ENCODE measurements around the gene PIEZO1.

PIEZO1 gene

GRCh38 chr16:88816736-88817535 lies 31.9 kb upstream of the PIEZO1 start:
- no peak for DNase-seq

DNA sequence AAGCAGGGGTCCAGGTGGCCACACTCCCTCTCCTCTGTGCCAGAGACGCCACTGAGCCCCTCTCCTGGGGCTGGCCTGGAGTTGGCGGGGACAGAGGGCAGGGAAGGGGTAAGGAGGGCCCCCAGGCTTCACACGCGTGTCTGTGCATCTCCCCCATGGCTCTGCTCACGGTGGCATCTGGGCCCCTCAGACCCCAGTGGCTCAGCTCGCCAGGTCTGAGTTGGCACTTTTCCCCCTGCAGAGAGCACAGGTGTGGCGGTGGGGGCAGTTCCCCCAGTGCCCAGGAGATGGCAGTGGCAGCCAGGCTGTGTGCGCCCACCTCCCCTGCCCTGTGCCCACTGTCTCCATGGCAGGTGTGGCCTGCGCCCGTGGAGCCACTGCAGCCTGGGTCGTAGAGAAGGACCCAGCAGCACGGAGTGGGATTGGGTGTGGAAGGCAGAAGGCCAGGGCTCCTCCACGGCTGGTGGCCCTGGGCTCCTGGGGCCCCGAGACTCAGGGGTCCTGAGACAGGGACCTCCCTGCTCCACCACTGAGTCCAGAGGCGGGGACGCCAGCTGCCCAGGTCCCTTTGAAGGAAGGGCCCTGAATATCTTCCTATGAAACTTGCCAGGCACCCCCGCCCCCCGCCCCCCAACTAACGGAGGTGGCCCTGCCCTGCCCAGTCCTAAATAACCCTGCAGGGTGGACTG lies 31.0 kb upstream of the PIEZO1 start:
- peak; percentile 61 for DNase-seq

GRCh38 chr16:88815227-88815626 lies 30.2 kb upstream of the PIEZO1 start:
- no peak for DNase-seq

- DNase-seq, result no peak
Observed at GRCh38 chr16:88814144-88814502, 29.1 kb upstream of the PIEZO1 start.

- DNase-seq, result no peak
Observed at GRCh38 chr16:88813269-88814143, 28.5 kb upstream of the PIEZO1 start.

DNA sequence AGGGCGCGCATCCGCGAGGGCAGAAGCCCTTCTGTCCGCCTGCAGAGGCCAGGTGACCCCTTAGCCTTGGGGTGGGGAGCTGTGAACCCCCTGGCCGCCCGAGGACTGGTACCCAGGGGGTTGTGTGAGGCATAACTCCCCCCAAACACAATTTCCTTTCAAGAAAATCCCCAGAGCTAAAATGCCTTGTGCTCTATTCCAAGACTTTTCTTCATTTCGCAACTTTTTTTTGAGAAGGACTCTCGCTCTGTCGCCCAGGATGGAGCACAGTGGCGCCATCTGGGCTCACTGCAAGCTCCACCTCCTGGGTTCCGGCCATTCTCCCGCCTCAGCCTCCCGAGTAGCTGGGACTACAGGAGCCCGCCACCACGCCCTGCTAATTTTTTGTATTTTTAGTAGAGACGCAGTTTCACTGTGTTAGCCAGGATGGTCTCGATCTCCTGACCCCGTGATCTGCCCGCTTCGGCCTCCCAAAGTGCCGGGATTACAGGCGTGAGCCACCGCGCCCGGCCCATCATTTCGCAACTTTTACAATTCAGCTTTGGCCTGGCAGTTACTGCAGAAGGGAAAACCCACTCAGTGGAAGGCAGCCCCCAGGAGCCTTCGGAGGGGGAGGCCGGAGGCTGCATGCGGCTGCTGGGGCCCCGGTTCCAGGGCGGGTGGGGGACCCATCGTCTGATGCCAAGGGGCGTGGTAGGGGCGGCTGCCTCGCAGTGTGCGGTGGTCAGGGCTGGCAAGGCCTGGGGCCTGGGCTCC lies 27.7 kb upstream of the PIEZO1 start:
- DNase-seq, result no peak

GRCh38 chr16:88811769-88812512 lies 26.9 kb upstream of the PIEZO1 start, which contains the start of gene APRT:
APRT (minus strand) TSS chr16:88811928; CDS start chr16:88811899, 29 bp downstream.
- DNase-seq, result peak; percentile 78

DNA sequence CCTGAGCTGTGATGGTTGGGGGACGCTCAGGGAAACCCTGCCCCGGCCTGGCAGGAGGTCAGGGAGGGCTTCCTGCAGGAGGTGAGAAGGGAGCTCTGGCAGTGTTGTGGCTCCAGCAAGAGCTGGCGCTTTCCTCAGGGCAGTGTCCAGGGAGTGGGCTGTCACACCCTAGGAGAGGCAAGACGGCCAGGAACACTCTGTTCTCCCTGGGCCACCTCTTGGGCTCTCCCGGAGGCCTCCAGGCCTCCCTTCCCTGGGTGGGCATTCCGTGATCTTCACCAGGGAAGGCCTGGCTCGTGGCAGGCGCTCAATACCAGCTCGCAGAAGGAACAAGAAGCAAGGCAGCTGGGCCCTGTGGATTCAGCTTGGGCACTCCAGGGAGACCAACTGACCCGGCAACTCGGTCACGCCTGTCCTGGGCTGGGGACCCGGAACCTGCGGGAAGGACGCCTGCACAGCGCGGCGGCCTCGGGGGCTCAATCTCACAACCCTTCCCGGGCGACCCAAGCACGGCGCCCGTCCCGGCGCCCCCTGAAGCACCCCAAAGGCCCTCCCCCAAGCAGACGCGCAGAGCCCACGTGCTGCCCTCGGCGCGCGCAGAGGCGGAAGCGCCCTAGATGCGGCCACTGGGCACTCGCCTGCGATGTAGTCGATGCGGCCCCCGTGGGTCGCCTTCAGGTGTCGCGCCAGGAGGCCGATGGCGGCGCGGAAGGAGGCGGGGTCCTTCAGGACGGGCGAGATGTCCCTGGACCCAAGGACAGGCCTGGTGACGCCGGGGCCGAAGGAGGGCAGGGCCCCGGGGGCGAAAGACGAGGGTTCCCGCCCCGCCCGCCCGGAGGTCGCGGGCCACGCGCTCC lies 26.1 kb upstream of the PIEZO1 start:
- DNase-seq, result peak; percentile 71

GRCh38 chr16:88810166-88810911 lies 25.3 kb upstream of the PIEZO1 start:
- no peak for DNase-seq

DNA sequence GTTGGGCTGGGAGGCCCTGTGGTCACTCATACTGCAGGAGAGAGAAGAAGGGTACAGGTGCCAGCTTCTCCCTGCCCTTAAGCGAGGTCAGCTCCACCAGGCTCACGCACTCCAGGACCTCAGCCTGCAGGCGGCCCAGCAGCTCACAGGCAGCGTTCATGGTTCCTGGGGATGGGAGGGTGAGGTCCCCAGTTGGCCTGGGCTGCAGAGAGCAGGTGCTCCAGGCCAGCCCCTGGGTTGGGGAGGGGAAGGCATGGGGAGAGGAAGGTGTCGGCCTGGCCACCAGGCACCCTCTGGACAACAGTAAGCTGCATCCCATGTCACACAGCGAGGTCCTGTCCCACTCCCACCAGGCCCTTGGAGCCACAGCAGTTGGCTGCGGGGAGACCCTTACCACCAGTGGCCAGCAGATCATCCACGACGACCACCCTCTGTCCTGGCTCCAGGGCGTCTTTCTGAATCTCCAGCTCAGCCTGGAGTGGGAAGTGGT lies 24.7 kb upstream of the PIEZO1 start:
- no peak for DNase-seq

DNA sequence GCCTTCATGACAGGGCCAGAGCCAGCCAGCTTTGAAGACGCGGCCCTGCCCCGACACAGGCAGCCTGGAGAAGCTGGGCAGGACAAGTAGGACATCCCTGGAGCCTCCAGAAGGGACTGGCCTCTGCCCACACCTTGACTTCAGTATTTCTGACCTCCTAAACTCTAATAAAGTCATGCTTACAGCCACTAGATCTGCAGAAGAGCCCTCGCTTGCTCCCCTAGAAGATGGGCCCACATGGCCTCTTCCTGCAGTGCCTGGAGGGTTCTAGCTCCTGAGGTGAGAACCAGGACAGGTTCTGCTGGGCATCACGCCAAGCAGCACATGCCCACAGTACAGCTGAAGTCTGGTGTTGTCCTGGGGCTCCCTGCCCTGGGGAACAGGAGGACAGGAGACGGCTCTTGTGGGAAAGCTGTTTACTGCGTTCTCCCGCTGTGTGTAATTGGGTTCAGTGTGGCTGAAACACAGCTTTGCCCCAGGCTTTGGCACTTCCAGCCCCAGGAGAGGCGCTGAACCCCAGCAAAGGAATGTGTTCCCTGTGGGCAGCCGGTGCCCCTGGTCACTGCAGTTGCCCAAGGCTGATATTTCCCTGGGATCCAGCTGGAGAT lies 24.2 kb upstream of the PIEZO1 start:
- DNase-seq, result no peak

DNA sequence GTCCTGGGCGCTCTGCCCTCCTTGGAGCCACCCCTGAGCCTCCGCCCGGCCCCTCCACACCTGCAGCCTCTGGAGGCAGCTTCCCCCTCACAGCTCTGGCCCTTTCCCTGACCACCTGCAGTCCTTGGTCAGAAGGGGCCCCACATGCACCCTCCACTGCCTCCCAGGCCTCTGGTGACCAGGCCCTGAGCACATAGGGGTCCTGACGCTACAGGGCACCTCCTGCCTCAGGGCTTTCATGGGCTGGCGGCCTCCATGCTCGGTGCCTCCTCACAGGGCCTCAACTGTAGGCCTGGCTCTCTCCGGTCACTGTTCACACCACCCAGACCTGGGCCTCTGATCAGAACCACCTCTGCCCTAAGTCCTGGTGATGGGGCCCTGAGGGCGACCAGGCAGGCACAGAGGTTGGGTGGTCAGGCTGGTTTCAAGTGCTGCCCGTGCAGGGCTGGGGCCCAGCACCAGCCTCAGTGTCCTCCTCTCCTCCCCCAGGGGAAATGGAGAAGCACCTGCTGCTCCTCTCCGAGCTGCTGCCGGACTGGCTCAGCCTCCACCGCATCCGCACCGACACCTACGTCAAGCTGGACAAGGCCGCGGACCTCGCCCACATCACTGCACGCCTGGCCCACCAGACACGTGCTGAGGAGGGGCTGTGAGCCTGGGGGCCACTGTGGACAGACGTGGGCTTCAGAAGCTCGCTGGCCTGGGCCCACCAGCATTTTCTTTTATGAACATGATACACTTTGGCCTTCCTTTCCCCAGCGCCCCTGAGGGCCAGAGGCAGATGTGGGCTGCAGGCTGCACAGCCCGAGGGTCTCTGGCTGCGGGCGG lies 22.8 kb upstream of the PIEZO1 start:
- DNase-seq, result no peak

- DNase-seq, result no peak
Observed at GRCh38 chr16:88807142-88807625, 22.2 kb upstream of the PIEZO1 start.

- DNase-seq, result no peak
Observed at GRCh38 chr16:88806491-88807111, 21.6 kb upstream of the PIEZO1 start.

GRCh38 chr16:88805887-88806393 lies 20.9 kb upstream of the PIEZO1 start:
- DNase-seq, result no peak

DNA sequence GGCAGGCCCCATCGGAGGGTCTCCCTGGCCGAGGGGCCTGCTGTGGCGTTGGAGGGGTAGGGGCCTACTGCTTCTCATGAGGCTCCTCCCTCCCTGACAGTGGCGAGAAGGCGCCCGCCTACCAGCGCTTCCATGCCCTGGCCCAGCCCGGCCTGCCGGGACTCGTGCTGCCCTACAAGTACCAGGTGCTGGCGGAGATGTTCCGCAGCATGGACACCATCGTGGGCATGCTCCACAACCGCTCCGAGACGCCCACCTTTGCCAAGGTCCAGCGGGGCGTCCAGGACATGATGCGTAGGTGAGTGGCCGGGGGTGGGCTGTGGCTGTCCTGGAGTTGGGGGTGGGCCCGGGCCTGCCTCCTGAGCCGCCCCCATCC lies 20.3 kb upstream of the PIEZO1 start:
- DNase-seq, result no peak

DNA sequence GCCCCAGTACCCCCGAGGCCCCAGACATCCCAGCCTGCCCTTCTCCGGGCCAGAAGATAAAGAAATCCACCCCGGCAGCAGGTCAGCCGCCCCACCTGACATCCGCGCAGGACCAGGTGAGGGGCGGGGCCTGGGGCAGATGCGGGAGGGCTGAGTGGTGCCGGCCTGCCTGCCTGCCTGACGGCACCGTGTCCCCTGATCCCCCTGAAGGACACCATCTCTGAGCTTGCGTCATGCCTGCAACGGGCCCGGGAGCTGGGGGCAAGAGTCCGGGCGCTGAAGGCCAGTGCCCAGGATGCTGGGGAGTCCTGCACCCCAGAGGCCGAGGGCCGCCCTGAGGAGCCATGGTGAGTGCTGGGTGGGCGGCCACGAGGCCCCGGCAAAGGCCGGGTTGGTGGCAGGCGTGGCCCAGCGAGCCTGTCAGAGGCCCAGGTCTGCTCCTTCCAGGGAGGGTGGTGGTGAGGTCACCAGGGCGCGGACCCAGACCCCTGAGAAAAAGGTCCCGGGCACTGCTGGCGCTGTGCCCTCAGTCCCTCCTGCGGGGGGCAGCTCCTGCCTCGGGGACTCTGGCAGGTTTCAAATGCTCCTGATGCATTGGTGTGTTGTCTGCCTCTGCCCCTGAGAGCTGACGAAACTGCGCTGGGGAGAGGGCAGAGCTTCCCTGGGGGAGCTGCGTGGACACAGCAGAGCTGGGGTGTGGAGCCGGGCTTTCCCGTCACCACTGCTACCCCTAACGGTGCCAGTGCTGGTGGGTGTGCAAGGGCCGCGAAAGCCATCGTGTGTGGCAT lies 19.7 kb upstream of the PIEZO1 start:
- no peak for DNase-seq

All from NCI-H1092 (cell line).